Adrenal gland (tissue), 5 donors: ENCODE measurements around the gene NLK.
"Not testable (repeated sequence)": the region's sequence is repeated elsewhere in the genome, so short reads cannot be mapped to it uniquely, and the experiment has no call there.

ENCODE experiments used
- POLR2A ChIP-seq, 2 donors: fragments of 450-650 bp; IDR thresholded peaks; one replicate each; pipeline ENCODE4 v1.6.1; 2017; ENCODE audit warnings: antibody characterized with exemption in 2 of 2, mild to moderate bottlenecking in 2 of 2, moderate library complexity in 1 of 2
- TF ChIP-seq, protein P1 (sequence below), 6 experiments: fragments of 450-650 bp in 4 of 6; fragments of 200-600 bp in 2 of 6; sonication (generic) in 1 of 6; IDR thresholded peaks; 1 replicate in 5 of 6; 2 replicates in 1 of 6; pipeline versions ENCODE4 v1.5.1 to v1.8.0; 2016 to 2021; ENCODE audit warnings: antibody characterized with exemption in 6 of 6, mild to moderate bottlenecking in 2 of 6, moderate library complexity in 1 of 6
- donor health status: DM: no; HTN: no; CAD: no.

DNA sequence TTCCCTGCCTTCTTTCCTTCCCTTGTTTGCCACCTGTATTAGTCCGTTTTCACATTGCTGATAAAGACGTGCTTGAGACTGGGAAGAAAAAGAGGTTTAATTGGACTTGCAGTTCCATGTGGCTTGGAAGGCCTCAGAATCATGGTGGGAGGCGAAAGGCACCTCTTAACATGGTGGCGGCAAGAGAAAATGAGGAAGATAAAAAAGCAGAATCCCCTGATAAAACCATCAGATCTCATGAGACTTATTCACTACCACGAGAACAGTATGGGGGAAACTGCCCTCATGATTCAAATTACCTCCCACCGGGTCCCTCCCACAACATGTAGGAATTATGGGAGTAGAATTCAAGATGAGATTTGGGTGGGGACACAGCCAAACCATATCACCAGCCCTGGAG lies 34.7 kb downstream of the NLK start:
- TF ChIP-seq, protein P1, sequence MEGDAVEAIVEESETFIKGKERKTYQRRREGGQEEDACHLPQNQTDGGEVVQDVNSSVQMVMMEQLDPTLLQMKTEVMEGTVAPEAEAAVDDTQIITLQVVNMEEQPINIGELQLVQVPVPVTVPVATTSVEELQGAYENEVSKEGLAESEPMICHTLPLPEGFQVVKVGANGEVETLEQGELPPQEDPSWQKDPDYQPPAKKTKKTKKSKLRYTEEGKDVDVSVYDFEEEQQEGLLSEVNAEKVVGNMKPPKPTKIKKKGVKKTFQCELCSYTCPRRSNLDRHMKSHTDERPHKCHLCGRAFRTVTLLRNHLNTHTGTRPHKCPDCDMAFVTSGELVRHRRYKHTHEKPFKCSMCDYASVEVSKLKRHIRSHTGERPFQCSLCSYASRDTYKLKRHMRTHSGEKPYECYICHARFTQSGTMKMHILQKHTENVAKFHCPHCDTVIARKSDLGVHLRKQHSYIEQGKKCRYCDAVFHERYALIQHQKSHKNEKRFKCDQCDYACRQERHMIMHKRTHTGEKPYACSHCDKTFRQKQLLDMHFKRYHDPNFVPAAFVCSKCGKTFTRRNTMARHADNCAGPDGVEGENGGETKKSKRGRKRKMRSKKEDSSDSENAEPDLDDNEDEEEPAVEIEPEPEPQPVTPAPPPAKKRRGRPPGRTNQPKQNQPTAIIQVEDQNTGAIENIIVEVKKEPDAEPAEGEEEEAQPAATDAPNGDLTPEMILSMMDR (IDR thresholded peaks at IDR 0.05): not testable (repeated sequence)
- not testable (repeated sequence) for TF ChIP-seq POLR2A (IDR thresholded peaks at IDR 0.05)
